ENCODE results near the gene NHLRC2.

NHLRC2 gene

DNA sequence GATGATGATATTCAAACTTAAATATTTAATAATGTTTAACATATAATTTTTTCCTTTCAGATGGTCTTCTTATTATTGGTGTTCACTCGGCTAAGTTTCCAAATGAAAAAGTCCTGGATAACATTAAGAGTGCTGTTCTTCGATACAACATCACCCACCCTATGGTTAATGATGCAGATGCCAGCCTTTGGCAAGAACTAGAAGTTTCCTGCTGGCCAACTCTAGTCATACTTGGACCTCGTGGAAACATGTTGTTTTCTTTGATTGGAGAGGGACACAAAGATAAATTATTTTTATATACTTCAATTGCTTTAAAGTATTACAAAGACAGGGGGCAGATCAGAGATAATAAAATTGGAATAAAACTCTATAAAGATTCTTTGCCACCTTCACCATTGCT is 22.0 kb downstream of the NHLRC2 start:
- no peak for TF ChIP-seq POLR2A (IDR thresholded peaks at IDR 0.05; ENCODE audit: low read depth, low read length)
- DNase-seq (ENCODE audit: insufficient read length, low spot score), result no peak
- FAIRE-seq, result no peak

DNA sequence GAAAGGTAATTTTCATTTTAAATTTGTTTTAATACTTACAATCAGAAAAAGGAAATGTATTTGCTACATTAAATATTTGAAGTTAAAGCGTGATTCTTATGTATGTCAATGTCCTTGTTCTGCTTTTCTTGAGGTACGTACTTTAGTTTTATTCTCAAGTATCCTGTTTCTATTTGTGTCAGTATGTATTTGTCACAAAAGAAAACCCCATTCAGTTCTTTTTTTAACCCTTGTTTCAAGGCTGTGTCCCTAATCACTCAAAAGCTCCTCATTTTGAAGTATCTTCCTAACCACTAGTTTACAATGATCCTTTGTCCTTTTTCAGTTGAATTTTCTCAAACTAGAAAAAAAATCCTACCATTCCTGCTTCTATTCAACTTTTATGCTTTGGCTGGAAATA is 25.2 kb downstream of the NHLRC2 start:
- no peak for DNase-seq (ENCODE audit: insufficient read length, low spot score)
- peak; percentile 45 for FAIRE-seq
- no peak for TF ChIP-seq POLR2A (IDR thresholded peaks at IDR 0.05; ENCODE audit: low read depth, low read length)

- TF ChIP-seq POLR2A (IDR thresholded peaks at IDR 0.05; ENCODE audit: low read depth, low read length), result no peak
- FAIRE-seq (peak; percentile 71), DNase-seq (ENCODE audit: insufficient read length, low spot score) (no peak)
Observed at GRCh38 chr10:113880236-113880635, 25.8 kb downstream of the NHLRC2 start.

GRCh38 chr10:113882240-113882639 is 27.8 kb downstream of the NHLRC2 start:
- DNase-seq (ENCODE audit: insufficient read length, low spot score) (no peak), FAIRE-seq (no peak)
- no peak for TF ChIP-seq POLR2A (IDR thresholded peaks at IDR 0.05; ENCODE audit: low read depth, low read length)

DNA sequence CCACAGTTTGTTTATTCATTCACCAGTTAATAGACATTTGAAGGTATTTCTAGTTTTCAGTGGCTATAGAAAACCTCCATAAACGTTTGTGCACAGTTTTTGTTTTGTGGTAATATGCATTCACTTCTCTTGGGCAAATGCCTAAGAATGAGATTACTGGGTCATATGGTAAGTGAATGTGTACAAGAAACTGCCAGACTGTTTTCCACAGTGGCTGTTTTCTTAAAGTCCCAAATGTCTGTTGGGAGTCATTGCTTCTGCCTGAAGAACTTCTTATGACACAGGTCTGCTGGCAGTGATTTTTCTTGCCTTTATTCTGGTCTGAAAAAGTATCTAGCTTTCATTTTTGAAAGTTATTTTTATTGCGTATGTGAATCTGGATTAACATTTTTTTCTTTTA is 35.5 kb downstream of the NHLRC2 start:
- FAIRE-seq (no peak), DNase-seq (ENCODE audit: insufficient read length, low spot score) (no peak)
- no peak for TF ChIP-seq POLR2A (IDR thresholded peaks at IDR 0.05; ENCODE audit: low read depth, low read length)

GRCh38 chr10:113890769-113891168 is 36.3 kb downstream of the NHLRC2 start:
- no peak for DNase-seq (ENCODE audit: insufficient read length, low spot score)
- no peak for FAIRE-seq
- no peak for TF ChIP-seq POLR2A (IDR thresholded peaks at IDR 0.05; ENCODE audit: low read depth, low read length)

- no peak for FAIRE-seq
- no peak for TF ChIP-seq POLR2A (IDR thresholded peaks at IDR 0.05; ENCODE audit: low read depth, low read length)
- no peak for DNase-seq (ENCODE audit: insufficient read length, low spot score)
Observed at GRCh38 chr10:113891476-113891875, 37.0 kb downstream of the NHLRC2 start.

DNA sequence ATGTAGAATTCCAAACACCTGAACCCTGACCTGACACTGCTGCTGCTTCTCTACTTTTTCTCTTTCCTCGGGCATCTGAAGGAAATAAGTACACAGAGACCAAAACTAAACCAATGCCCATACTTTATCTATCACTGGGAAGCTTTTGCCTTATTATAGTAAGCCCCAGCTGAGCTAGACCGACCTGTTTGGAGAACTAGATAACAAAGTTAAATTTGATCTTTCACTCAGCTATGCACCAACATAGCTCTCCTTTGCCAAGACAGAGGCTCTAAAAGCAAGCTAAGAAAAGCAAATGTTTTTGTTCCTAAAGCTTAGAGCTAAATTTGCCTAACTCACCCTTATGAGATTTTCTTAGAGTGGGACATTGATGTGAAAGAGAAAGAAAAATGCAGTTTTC is 39.1 kb downstream of the NHLRC2 start:
- DNase-seq (ENCODE audit: insufficient read length, low spot score) (no peak), FAIRE-seq (no peak)
- TF ChIP-seq POLR2A (IDR thresholded peaks at IDR 0.05; ENCODE audit: low read depth, low read length), result no peak

- DNase-seq (ENCODE audit: insufficient read length, low spot score), result no peak
- no peak for FAIRE-seq
- no peak for TF ChIP-seq POLR2A (IDR thresholded peaks at IDR 0.05; ENCODE audit: low read depth, low read length)
Observed at GRCh38 chr10:113894581-113894980, 40.1 kb downstream of the NHLRC2 start.

- no peak for DNase-seq (ENCODE audit: insufficient read length, low spot score)
- no peak for TF ChIP-seq POLR2A (IDR thresholded peaks at IDR 0.05; ENCODE audit: low read depth, low read length)
- no peak for FAIRE-seq
Observed at GRCh38 chr10:113895018-113895417, 40.6 kb downstream of the NHLRC2 start.

DNA sequence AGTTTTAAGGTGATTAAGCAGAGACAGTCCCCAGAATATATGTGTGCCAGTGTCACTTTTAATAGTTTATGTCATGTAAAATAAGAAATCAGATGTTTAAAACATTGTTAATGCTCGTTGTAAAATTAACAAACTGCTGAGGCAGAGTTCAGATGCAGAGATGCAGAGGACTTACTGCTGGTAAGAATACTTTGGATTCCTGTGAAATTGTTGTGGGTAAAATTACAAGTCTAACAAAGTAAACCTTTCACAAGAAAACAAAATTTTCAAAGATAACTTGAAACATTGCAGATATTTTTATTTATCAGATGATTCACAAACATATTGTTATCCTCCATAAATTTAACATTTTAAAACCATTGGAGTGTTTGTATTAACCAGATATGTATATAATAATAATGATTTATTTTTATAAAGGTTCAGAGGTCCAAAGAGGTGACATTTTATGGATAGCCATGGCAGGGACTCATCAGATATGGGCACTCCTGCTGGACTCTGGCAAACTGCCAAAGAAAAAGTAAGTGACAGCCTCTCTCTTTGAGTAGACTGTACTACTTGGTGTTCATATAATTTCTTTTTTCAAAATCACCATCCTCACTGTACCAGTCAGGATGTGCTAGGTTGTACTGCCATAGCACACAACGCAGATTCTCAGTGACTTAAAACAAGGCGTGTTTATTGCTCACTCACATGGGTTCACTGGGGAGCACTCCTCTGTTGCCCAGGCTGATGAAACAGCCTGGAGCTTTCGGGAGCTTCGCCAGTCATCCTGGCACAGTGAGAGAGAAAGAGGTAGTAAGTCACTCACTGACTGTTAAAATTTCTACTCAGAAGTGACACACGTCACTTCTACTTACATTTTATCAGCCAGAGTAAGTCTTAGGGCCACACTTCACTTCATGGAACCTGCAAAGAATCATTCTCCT is 43.5 kb downstream of the NHLRC2 start:
- no peak for FAIRE-seq
- no peak for DNase-seq (ENCODE audit: insufficient read length, low spot score)
- no peak for TF ChIP-seq POLR2A (IDR thresholded peaks at IDR 0.05; ENCODE audit: low read depth, low read length)

GRCh38 chr10:113899952-113900598 is 45.6 kb downstream of the NHLRC2 start:
- FAIRE-seq, result no peak
- no peak for DNase-seq (ENCODE audit: insufficient read length, low spot score)
- TF ChIP-seq POLR2A (IDR thresholded peaks at IDR 0.05; ENCODE audit: low read depth, low read length), result no peak

DNA sequence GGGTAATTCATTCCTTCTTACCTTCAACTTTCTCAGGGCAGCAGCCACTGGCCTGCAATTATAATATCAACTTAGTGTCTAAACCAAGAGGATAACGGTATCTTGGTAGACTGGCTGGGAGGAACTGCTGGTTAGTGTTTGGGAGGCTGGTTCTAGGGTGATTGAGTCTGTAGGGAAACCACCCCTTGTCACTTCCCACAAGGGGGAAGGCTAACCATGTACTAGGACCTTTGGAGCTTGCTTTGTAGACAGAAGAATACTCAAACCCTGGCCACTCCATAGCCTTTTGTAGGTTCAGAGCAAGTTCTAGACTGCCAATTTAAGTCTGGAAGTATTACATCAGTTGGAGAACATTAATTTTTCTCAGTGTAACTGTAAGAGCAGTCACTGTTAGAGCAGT is 51.3 kb downstream of the NHLRC2 start:
- FAIRE-seq (no peak), DNase-seq (ENCODE audit: insufficient read length, low spot score) (no peak)
- TF ChIP-seq POLR2A (IDR thresholded peaks at IDR 0.05; ENCODE audit: low read depth, low read length), result no peak

- TF ChIP-seq POLR2A (IDR thresholded peaks at IDR 0.05; ENCODE audit: low read depth, low read length), result no peak
- DNase-seq (ENCODE audit: insufficient read length, low spot score) (no peak), FAIRE-seq (peak; percentile 15)
Observed at GRCh38 chr10:113907166-113907565, 52.7 kb downstream of the NHLRC2 start.

DNA sequence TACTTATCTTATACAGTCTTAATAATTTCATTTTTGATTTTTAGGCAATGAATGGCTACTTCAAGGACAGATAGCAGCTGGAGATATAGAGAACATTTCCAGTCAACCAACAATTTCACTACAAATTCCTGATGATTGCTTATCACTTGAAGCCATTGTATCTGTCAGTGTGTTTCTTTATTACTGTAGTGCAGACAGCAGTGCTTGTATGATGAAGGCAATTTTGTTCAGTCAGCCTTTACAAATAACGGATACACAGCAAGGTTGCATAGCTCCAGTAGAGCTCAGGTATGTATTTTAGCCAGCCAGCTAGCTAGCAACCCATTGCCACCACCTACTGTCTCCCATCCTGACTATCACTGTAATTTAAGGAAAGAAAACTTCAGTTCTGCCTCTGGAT is 53.8 kb downstream of the NHLRC2 start:
- DNase-seq (ENCODE audit: insufficient read length, low spot score) (no peak), FAIRE-seq (peak; percentile 33)
- no peak for TF ChIP-seq POLR2A (IDR thresholded peaks at IDR 0.05; ENCODE audit: low read depth, low read length)

Data from H54 (cell line).